DMS79 treated with DMSO at 0.1 percent for 48 hours (cell line): Measurements from ENCODE around the gene SEMA6B.

Experiments
- DNase-seq: peaks from one replicate; lab custom pipeline; 2025; lab: John Stamatoyannopoulos, UW

The SEMA6B gene

GRCh38 chr19:4493104-4493928, 66.2 kb downstream of the SEMA6B start:
- DNase-seq = no peak
